Naive thymus-derived CD4-positive, alpha-beta T cell (primary cell): ENCODE data around the gene ADM. TPM values are rescaled to one million over a fixed set of nuclear protein-coding genes. Genes with fewer than 3 reads are reported as not detected.

Source experiments
- ATAC-seq: fragments of 150-1000 bp; cut with Tn5 transposase; 2 replicates; pipeline ENCODE4 v1.10.0; 2021; ENCODE audit warnings: mild to moderate bottlenecking, moderate library complexity
- CTCF ChIA-PET: fragments of 350-600 bp; sonication (Branson Sonifier 250); formaldehyde crosslinking; loops from one replicate; lab custom pipeline; 2021; ENCODE audit warnings: antibody characterized with exemption; lab: Charles Lee
- POLR2A ChIA-PET: fragments of 350-600 bp; sonication (Branson Sonifier 250); formaldehyde crosslinking; loops from one replicate; lab custom pipeline; 2021; ENCODE audit warnings: antibody characterized with exemption, inconsistent platforms; lab: Charles Lee
- DNase-seq, 9 donors: peaks; one replicate each; pipeline versions ENCODE4 v3.0.0 to v3.0.0-alpha.2; 2020 to 2022; ENCODE audit warnings: mixed read lengths in 1 of 9
- H3K27ac ChIP-seq: one replicate; pipeline ENCODE4 v1.7.0; 2013; ENCODE audit warnings: mild to moderate bottlenecking, low read depth, low read length, moderate library complexity
- H3K27me3 ChIP-seq, 2 donors: one replicate each; pipeline ENCODE4 v1.7.0; 2013; ENCODE audit warnings: low read length in 2 of 2, mild to moderate bottlenecking in 2 of 2, moderate library complexity in 2 of 2; ENCODE audit not compliant: control insufficient read depth in 2 of 2, insufficient read depth in 2 of 2
- H3K36me3 ChIP-seq, 3 experiments: 1 replicate in 2 of 3; 2 replicates in 1 of 3; pipeline ENCODE4 v1.7.0; 2013; ENCODE audit warnings: low read length in 3 of 3, mild to moderate bottlenecking in 3 of 3, moderate library complexity in 1 of 3; ENCODE audit not compliant: insufficient read depth in 3 of 3, control insufficient read depth in 2 of 3
- H3K4me1 ChIP-seq, 2 donors: one replicate each; pipeline ENCODE4 v1.7.0; 2013; ENCODE audit warnings: low read length in 2 of 2, mild to moderate bottlenecking in 2 of 2, moderate library complexity in 1 of 2; ENCODE audit not compliant: control insufficient read depth in 2 of 2, insufficient read depth in 2 of 2
- H3K4me3 ChIP-seq: 2 replicates; pipeline ENCODE4 v1.7.0; 2013; ENCODE audit warnings: mild to moderate bottlenecking, low read length
- H3K9me3 ChIP-seq, 3 experiments: 1 replicate in 2 of 3; 2 replicates in 1 of 3; pipeline ENCODE4 v1.7.0; 2013; ENCODE audit warnings: low read length in 3 of 3; ENCODE audit not compliant: control insufficient read depth in 2 of 3
- H3K27ac Mint-ChIP-seq, 9 donors: one replicate each; pipeline ENCODE4 v1.8.0; 2020 to 2022; ENCODE audit warnings: mixed read lengths in 9 of 9, mild to moderate bottlenecking in 8 of 9, moderate library complexity in 5 of 9, inconsistent platforms in 2 of 9
- H3K27me3 Mint-ChIP-seq, 5 donors: one replicate each; pipeline ENCODE4 v1.8.0; 2021 to 2022; ENCODE audit warnings: mixed read lengths in 5 of 5, mild to moderate bottlenecking in 1 of 5
- H3K36me3 Mint-ChIP-seq, 5 donors: one replicate each; pipeline ENCODE4 v1.8.0; 2020 to 2022; ENCODE audit warnings: mixed read lengths in 5 of 5, mild to moderate bottlenecking in 3 of 5, inconsistent platforms in 1 of 5
- H3K4me1 Mint-ChIP-seq, 7 donors: one replicate each; pipeline ENCODE4 v1.8.0; 2020 to 2022; ENCODE audit warnings: mixed read lengths in 7 of 7, mild to moderate bottlenecking in 3 of 7, inconsistent platforms in 1 of 7
- H3K4me3 Mint-ChIP-seq, 10 donors: one replicate each; pipeline ENCODE4 v1.8.0; 2020 to 2022; ENCODE audit warnings: mild to moderate bottlenecking in 10 of 10, mixed read lengths in 10 of 10, moderate library complexity in 6 of 10, inconsistent platforms in 2 of 10
- H3K9me3 Mint-ChIP-seq, 11 donors: one replicate each; pipeline ENCODE4 v1.8.0; 2020 to 2022; ENCODE audit warnings: mixed read lengths in 11 of 11, mild to moderate bottlenecking in 4 of 11, inconsistent platforms in 1 of 11, moderate library complexity in 1 of 11
- intact Hi-C, 2 donors: fragments of 100-400 bp; cut with micrococcal nuclease; formaldehyde crosslinking; loops; one replicate each; pipeline ENCODE4 v1.15.1; 2023
- polyA plus RNA-seq, 2 donors: library from polyadenylated mRNA; unstranded; fragments of 300-500 nt; fragmentation: Illumina TruSeq; gene quantifications; one replicate each; pipeline ENCODE4 v1.2.3, GENCODE V29; 2021
- total RNA-seq, 6 experiments: library from RNA in 5 of 6; stranded (reverse) in 5 of 6; gene quantifications; 1 replicate in 5 of 6; 2 replicates in 1 of 6; pipeline ENCODE4 v1.2.3 and lab custom pipeline; 2021 to 2026

The ADM gene
- total and polyA plus RNA-seq, 7 experiments from 2014 or later = 0.19 to 27.2 (median 3.8) TPM; not detected in 2

GRCh38 chr11:10314199-10315072 is 9.6 kb downstream of the ADM start:
- peak in 5 of 9 donors; percentile 28 to 56 (median 48) for DNase-seq
- H3K9me3 ChIP-seq = no peaks in the 10 kb centered on the region
- Mint-ChIP-seq H3K4me3 (no peak overlapping the region), H3K9me3 (no peaks in the 10 kb centered on the region), H3K27ac (no peak overlapping the region), H3K36me3 (peaks cover 0 to 4% (median 0%) of the 10 kb centered on the region in 5 donors), H3K27me3 (peaks cover 16 to 44% (median 34%) of the 10 kb centered on the region in 5 donors), H3K4me1 (peaks cover 0 to 22% (median 0%) of the 10 kb centered on the region in 7 donors)
- no peaks in the 10 kb centered on the region for H3K36me3 ChIP-seq
- H3K27ac ChIP-seq = no peak overlapping the region
- ATAC-seq = peak; percentile 94
- no peaks in the 10 kb centered on the region for H3K4me1 ChIP-seq
- H3K4me3 ChIP-seq = no peak overlapping the region
- POLR2A ChIA-PET = no interaction called here
- intact Hi-C loops = no loop called here
- CTCF ChIA-PET = interaction anchor here (0.6 to 1.4 kb wide), 6 partner anchors 11 to 563 kb away, joined by 3 to 4 read pairs (median 3); no protein-coding TSS in a partner anchor
- no peaks in the 10 kb centered on the region for H3K27me3 ChIP-seq

- no peaks in the 10 kb centered on the region for H3K9me3 Mint-ChIP-seq
- Histone ChIP-seq H3K36me3 (no peaks in the 10 kb centered on the region), H3K9me3 (no peaks in the 10 kb centered on the region), H3K4me1 (no peaks in the 10 kb centered on the region), H3K27ac (no peak overlapping the region), H3K4me3 (no peak overlapping the region), H3K27me3 (no peaks in the 10 kb centered on the region)
- H3K4me3 Mint-ChIP-seq = no peak overlapping the region
- ATAC-seq (no peak), DNase-seq (no peak)
- peaks cover 0 to 20% (median 0%) of the 10 kb centered on the region in 7 donors for H3K4me1 Mint-ChIP-seq
- H3K36me3 Mint-ChIP-seq = peaks cover 0 to 4% (median 0%) of the 10 kb centered on the region in 5 donors
- peaks cover 16 to 37% (median 30%) of the 10 kb centered on the region in 5 donors for H3K27me3 Mint-ChIP-seq
- CTCF ChIA-PET = interaction anchor here (0.7 to 1.4 kb wide), 4 partner anchors 11 to 533 kb away, joined by 3 to 4 read pairs (median 3); no protein-coding TSS in a partner anchor
- no peak overlapping the region for H3K27ac Mint-ChIP-seq
- POLR2A ChIA-PET = no interaction called here
- intact Hi-C loops = no loop called here
Measured at GRCh38 chr11:10315083-10315482, 10.2 kb downstream of the ADM start.

GRCh38 chr11:10317151-10317755 is 12.4 kb downstream of the ADM start:
- CTCF ChIA-PET = interaction anchor here (1.2 to 1.5 kb wide), 2 partner anchors 110 to 517 kb away, joined by 3 to 6 read pairs; no protein-coding TSS in a partner anchor
- H3K4me3 ChIP-seq = no peak overlapping the region
- H3K36me3 ChIP-seq = no peaks in the 10 kb centered on the region
- no peaks in the 10 kb centered on the region for H3K9me3 ChIP-seq
- POLR2A ChIA-PET = no interaction called here
- H3K27ac ChIP-seq = no peak overlapping the region
- intact Hi-C loops = no loop called here
- no peaks in the 10 kb centered on the region for H3K36me3 Mint-ChIP-seq
- no peak for ATAC-seq
- H3K4me3 Mint-ChIP-seq = no peak overlapping the region
- peaks cover 6 to 23% (median 18%) of the 10 kb centered on the region in 5 donors for H3K27me3 Mint-ChIP-seq
- H3K27me3 ChIP-seq = no peaks in the 10 kb centered on the region
- peaks cover 0 to 16% (median 0%) of the 10 kb centered on the region in 7 donors for H3K4me1 Mint-ChIP-seq
- DNase-seq = no peak
- H3K9me3 Mint-ChIP-seq = no peaks in the 10 kb centered on the region
- H3K4me1 ChIP-seq = no peaks in the 10 kb centered on the region
- H3K27ac Mint-ChIP-seq = no peak overlapping the region

- Histone ChIP-seq H3K4me3 (no peak overlapping the region), H3K4me1 (no peaks in the 10 kb centered on the region), H3K27ac (no peak overlapping the region), H3K9me3 (no peaks in the 10 kb centered on the region), H3K36me3 (no peaks in the 10 kb centered on the region), H3K27me3 (no peaks in the 10 kb centered on the region)
- H3K9me3 Mint-ChIP-seq = no peaks in the 10 kb centered on the region
- H3K36me3 Mint-ChIP-seq = no peaks in the 10 kb centered on the region
- ATAC-seq (no peak), DNase-seq (no peak)
- peaks cover 6 to 20% (median 18%) of the 10 kb centered on the region in 5 donors for H3K27me3 Mint-ChIP-seq
- POLR2A ChIA-PET = no interaction called here
- H3K27ac Mint-ChIP-seq = no peak overlapping the region
- no peak overlapping the region for H3K4me3 Mint-ChIP-seq
- CTCF ChIA-PET = interaction anchor here (1.2 to 1.5 kb wide), 2 partner anchors 110 to 517 kb away, joined by 3 to 6 read pairs; no protein-coding TSS in a partner anchor
- intact Hi-C loops = no loop called here
- H3K4me1 Mint-ChIP-seq = peaks cover 0 to 22% (median 2%) of the 10 kb centered on the region in 7 donors
Measured at GRCh38 chr11:10317776-10318526, 13.1 kb downstream of the ADM start.

GRCh38 chr11:10318527-10318802 is 13.6 kb downstream of the ADM start:
- intact Hi-C loops = no loop called here
- POLR2A ChIA-PET = no interaction called here
- H3K4me3 ChIP-seq = no peak overlapping the region

More at GRCh38 chr11:10318527-10318802, 13.6 kb downstream of the ADM start:
- no peak for DNase-seq
- Mint-ChIP-seq H3K27ac (no peak overlapping the region), H3K36me3 (no peaks in the 10 kb centered on the region), H3K9me3 (no peaks in the 10 kb centered on the region), H3K27me3 (peaks cover 6 to 25% (median 18%) of the 10 kb centered on the region in 5 donors), H3K4me3 (no peak overlapping the region), H3K4me1 (peaks cover 0 to 22% (median 3%) of the 10 kb centered on the region in 7 donors)
- no peak overlapping the region for H3K27ac ChIP-seq
- no peak for ATAC-seq
- H3K4me1 ChIP-seq = no peaks in the 10 kb centered on the region
- H3K36me3 ChIP-seq = no peaks in the 10 kb centered on the region
- no peaks in the 10 kb centered on the region for H3K27me3 ChIP-seq
- H3K9me3 ChIP-seq = no peaks in the 10 kb centered on the region
- CTCF ChIA-PET = interaction anchor here (1.2 to 1.5 kb wide), 2 partner anchors 111 to 518 kb away, joined by 3 to 6 read pairs; no protein-coding TSS in a partner anchor
